Right lobe of liver (tissue), 4 donors: Measurements from ENCODE around the gene GRID1.

Experiments used
- CTCF ChIP-seq, 4 donors: fragments of 200-600 bp in 3 of 4; fragments of 450-650 bp in 1 of 4; IDR thresholded peaks; one replicate each; pipeline versions ENCODE4 v1.5.1 to v1.8.0; 2016 to 2022; ENCODE audit warnings: antibody characterized with exemption in 4 of 4, mild to moderate bottlenecking in 2 of 4
- POLR2A ChIP-seq: fragments of 450-650 bp; IDR thresholded peaks from one replicate; pipeline ENCODE4 v1.6.1; 2017; ENCODE audit warnings: antibody characterized with exemption, mild to moderate bottlenecking
- donor health status: DM: no; HTN: no; CAD: no.
- donor health status: DM: no; HTN: no; CAD: no.
- donor health status: DM: no; HTN: yes; CAD: no.

GRCh38 chr10:86204421-86205305, 161.9 kb downstream of the GRID1 start:
- TF ChIP-seq CTCF (IDR thresholded peaks at IDR 0.05) (no peak), POLR2A (no peak)
